ENCODE data around the gene RGS2.

Gene RGS2

GRCh38 chr1:192793983-192794767 is 14.7 kb upstream of the RGS2 start:
- DNase-seq (ENCODE audit: extremely low spot score, insufficient read length, low read depth) (no peak), FAIRE-seq (no peak)

- DNase-seq (ENCODE audit: extremely low spot score, insufficient read length, low read depth): no peak
- no peak for FAIRE-seq
Measured at GRCh38 chr1:192794768-192795035, 14.1 kb upstream of the RGS2 start.

- no peak for DNase-seq (ENCODE audit: extremely low spot score, insufficient read length, low read depth)
- FAIRE-seq: no peak
Measured at GRCh38 chr1:192795916-192796618, 12.8 kb upstream of the RGS2 start.

- FAIRE-seq (no peak), DNase-seq (ENCODE audit: extremely low spot score, insufficient read length, low read depth) (no peak)
Measured at GRCh38 chr1:192797143-192797542, 11.7 kb upstream of the RGS2 start.

- no peak for DNase-seq (ENCODE audit: extremely low spot score, insufficient read length, low read depth)
- no peak for FAIRE-seq
Measured at GRCh38 chr1:192797891-192798290, 10.9 kb upstream of the RGS2 start.

- FAIRE-seq (no peak), DNase-seq (ENCODE audit: extremely low spot score, insufficient read length, low read depth) (no peak)
Measured at GRCh38 chr1:192801451-192801850, 7.4 kb upstream of the RGS2 start.

- FAIRE-seq (no peak), DNase-seq (ENCODE audit: extremely low spot score, insufficient read length, low read depth) (no peak)
Measured at GRCh38 chr1:192802406-192802805, 6.4 kb upstream of the RGS2 start.

GRCh38 chr1:192803501-192803900 is 5.3 kb upstream of the RGS2 start:
- DNase-seq (ENCODE audit: extremely low spot score, insufficient read length, low read depth) (no peak), FAIRE-seq (no peak)

GRCh38 chr1:192805832-192806323 is 3.0 kb upstream of the RGS2 start:
- FAIRE-seq: peak; percentile 89
- no peak for DNase-seq (ENCODE audit: extremely low spot score, insufficient read length, low read depth)

GRCh38 chr1:192807211-192808162 is 1.4 kb upstream of the RGS2 start:
- FAIRE-seq: peak; percentile 69
- DNase-seq (ENCODE audit: extremely low spot score, insufficient read length, low read depth): no peak

- no peak for FAIRE-seq
- DNase-seq (ENCODE audit: extremely low spot score, insufficient read length, low read depth): no peak
Measured at GRCh38 chr1:192808163-192808517, 699 bp upstream of the RGS2 start.

- FAIRE-seq (peak; percentile 12), DNase-seq (ENCODE audit: extremely low spot score, insufficient read length, low read depth) (no peak)
Measured at GRCh38 chr1:192809307-192810252, 741 bp downstream of the RGS2 start.

- DNase-seq (ENCODE audit: extremely low spot score, insufficient read length, low read depth): no peak
Measured at GRCh38 chr1:192810253-192810880, 1.5 kb downstream of the RGS2 start.

GRCh38 chr1:192811006-192811405 is 2.2 kb downstream of the RGS2 start:
- DNase-seq (ENCODE audit: extremely low spot score, insufficient read length, low read depth) (no peak), FAIRE-seq (no peak)

More at GRCh38 chr1:192810253-192810880, 1.5 kb downstream of the RGS2 start:
- FAIRE-seq: no peak

GRCh38 chr1:192811594-192812239 is 2.9 kb downstream of the RGS2 start:
- no peak for DNase-seq (ENCODE audit: extremely low spot score, insufficient read length, low read depth)
- FAIRE-seq: no peak

- FAIRE-seq (no peak), DNase-seq (ENCODE audit: extremely low spot score, insufficient read length, low read depth) (no peak)
Measured at GRCh38 chr1:192812420-192813209, 3.8 kb downstream of the RGS2 start.

- FAIRE-seq: no peak
- no peak for DNase-seq (ENCODE audit: extremely low spot score, insufficient read length, low read depth)
Measured at GRCh38 chr1:192814805-192815204, 6.0 kb downstream of the RGS2 start.

- FAIRE-seq (no peak), DNase-seq (ENCODE audit: extremely low spot score, insufficient read length, low read depth) (no peak)
Measured at GRCh38 chr1:192817246-192817645, 8.4 kb downstream of the RGS2 start.
